ENCODE data around the gene CTNNA3.
"Not testable (repeated sequence)": the region's sequence is repeated elsewhere in the genome, so short reads cannot be mapped to it uniquely, and the experiment has no call there.

CTNNA3 gene

GRCh38 chr10:66350622-66351399 is 1345.2 kb downstream of the CTNNA3 start:
- no peak for DNase-seq

- DNase-seq = no peak
These were observed 1346.3 kb downstream of the CTNNA3 start for GRCh38 chr10:66349726-66350125.

GRCh38 chr10:66349076-66349475 is 1346.9 kb downstream of the CTNNA3 start:
- no peak for DNase-seq

DNA sequence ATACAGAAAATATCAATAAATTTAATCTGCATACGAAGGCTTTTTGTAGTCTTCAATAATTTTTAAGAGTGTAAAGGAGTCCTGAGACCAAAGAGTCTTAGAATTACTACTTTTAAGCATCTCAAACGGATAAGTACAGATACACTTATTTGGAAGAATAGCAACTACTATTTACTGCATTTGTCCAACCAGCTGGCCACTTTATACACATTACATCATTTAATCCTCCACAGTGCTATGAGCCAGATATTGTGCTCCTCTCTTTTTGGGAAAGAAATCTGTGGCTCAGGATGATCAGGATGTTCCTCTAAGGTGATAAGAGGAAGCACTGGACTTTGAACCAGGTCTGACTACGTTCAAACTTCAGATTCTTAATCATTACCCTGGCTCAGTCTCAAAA is 1358.8 kb downstream of the CTNNA3 start:
- no peak for DNase-seq

DNA sequence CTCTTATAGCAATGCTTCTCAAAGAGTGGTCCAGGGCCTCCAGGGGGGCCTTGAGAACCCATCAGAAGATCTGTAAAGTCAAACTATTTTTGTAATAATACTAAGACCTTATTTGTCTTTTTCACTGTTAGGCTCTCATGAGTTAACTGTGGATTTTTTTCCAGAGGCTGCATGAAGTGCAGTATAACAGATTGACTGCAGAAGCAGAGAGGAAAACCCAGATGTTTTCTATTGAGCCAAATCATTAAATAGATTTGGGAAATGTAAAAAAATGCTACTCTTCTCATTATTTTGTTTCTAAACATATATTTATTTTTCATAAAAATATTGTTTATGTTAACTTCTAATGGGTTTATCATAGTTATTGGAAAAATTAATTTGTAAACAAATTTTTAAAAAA is 1359.2 kb downstream of the CTNNA3 start:
- no peak for DNase-seq

DNA sequence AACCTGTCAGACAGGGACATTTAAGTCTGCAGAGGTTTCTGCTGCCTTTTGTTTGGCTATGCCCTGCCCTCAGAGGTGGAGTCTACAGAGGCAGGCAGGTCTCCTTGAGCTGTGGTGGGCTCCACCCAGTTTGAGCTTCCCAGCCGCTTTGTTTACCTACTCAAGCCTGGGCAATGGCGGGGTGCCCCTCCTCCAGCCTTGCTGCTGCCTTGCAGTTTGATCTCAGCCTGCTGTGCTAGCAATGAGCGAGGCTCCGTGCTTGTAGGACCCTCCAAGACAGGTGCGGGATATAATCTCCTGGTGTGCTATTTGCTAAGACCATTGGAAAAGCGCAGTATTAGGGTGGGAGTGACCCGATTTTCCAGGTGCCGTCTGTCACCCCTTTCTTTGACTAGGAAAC is 1360.2 kb downstream of the CTNNA3 start:
- DNase-seq = not testable (repeated sequence)

DNA sequence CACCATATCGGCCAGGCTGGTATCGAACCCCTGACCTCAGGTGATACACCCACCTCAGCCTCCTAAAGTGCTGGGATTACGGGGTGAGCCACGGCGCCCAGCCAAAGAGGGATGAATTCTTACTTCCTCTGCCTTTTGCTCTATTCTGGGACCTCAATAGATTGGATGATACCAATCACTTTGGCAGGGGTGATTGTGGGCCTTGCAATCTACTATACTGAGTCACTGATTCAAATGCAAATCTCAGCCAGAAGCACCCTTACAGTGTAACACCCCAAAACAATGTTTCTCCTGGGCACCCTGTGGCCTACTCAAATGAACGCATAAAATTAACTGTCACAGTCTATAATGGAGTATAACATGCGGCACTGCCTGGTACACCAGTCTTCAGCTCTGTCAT is 1366.8 kb downstream of the CTNNA3 start:
- no peak for DNase-seq

DNA sequence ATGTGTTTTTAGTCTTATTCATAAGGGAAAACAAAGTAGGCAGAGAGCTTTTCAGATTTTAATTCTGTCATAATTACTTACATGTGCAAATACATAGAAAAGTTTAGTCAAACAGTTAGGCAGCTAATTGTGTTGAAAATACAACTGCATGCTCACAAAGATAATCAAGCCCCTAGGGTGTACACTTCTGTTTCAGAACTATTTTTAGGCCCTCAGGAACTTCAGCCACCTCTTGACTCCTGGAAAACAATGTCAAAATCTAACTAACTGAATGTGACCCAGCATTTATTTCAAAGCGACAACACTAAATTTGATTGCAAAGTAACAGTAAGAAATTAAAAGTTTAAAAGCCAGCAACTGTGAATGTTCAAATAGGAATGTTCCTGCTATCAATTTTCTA is 1369.1 kb downstream of the CTNNA3 start:
- no peak for DNase-seq

DNA sequence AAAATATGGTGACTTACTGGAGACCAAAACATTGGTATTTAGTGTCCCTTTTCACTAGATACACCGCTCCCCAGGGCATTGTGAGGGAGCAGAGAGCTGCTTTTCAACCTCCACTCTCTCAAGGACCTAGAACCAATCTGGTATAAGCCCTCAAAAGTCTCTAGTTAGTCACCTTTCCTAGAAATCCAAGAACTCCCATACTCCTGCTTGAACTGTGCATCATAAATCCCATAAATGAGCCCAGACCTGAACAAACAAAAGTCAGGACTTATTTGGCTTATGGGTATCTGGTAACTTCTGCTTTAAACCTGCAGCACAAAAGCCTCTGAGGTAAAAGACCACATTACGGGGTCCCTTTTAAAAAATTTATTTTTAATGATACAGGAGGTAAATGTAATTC is 1373.2 kb downstream of the CTNNA3 start:
- DNase-seq = no peak

GRCh38 chr10:66321723-66322665 is 1374.0 kb downstream of the CTNNA3 start:
- DNase-seq = no peak

GRCh38 chr10:66318761-66319160 is 1377.2 kb downstream of the CTNNA3 start:
- DNase-seq = no peak

GRCh38 chr10:66307826-66308225 is 1388.2 kb downstream of the CTNNA3 start:
- no peak for DNase-seq

GRCh38 chr10:66301078-66301477 is 1394.9 kb downstream of the CTNNA3 start:
- DNase-seq = no peak

GRCh38 chr10:66295602-66296001 is 1400.4 kb downstream of the CTNNA3 start:
- no peak for DNase-seq

- no peak for DNase-seq
These were observed 1401.5 kb downstream of the CTNNA3 start for GRCh38 chr10:66294538-66294937.

DNA sequence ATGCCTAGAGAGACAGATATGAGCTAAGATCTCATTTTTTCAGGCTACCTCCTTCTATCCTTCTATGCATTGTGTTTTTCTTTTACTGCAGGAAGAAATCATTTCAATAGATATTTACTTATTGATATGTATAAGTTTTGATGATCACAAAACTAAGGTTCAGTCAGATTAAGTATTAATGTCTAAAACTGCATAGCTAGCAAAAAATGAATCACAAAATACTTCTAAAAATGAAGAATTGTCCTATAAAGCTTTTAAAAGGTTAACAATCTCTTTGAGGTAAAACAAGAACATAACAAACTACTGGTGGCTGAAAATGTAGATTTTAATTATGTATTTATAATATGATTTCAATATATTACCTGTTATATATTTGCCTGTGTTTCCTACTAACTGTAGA is 1403.1 kb downstream of the CTNNA3 start:
- no peak for DNase-seq

GRCh38 chr10:66292456-66292855 is 1403.5 kb downstream of the CTNNA3 start:
- no peak for DNase-seq

DNA sequence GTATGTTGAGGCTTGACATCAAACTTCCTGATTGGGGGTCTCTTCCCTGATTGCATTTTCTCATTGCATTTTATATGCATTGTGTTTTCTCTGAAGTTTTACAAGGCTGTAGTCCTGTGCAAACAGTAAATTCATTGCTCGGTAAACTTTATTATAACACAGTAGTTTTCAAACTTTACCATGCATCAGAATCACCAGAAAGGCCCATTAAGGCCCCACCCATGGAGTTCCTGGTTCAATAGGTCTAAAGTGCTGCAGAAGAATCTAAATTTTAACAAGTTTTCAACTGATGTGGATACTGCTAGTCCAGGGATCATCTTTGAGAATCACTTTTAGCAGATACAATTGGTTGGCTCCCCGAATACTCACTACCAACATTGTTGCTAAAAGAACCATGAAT is 1404.9 kb downstream of the CTNNA3 start:
- DNase-seq = no peak

- no peak for DNase-seq
These were observed 1411.4 kb downstream of the CTNNA3 start for GRCh38 chr10:66284621-66285020.

- DNase-seq = no peak
These were observed 1412.0 kb downstream of the CTNNA3 start for GRCh38 chr10:66283874-66284464.

DNA sequence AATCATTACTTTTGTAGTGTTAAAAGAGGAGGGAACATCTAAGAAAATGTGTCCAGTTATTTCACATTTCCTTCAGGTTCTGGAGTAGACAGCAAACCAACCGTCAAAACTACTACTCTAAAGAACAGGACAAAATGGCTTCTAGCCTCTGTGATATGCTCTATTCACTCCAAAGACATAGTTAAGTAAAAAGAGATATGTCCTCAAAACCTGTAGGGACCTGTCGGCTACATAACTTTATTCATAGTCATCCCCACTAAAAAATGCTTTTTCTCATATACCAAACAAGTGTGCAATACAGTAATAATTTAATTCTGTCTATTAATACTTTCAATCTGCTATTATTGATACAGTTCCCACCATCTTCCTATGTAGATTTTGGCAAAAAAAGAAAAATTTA is 1412.9 kb downstream of the CTNNA3 start:
- DNase-seq = no peak

DNA sequence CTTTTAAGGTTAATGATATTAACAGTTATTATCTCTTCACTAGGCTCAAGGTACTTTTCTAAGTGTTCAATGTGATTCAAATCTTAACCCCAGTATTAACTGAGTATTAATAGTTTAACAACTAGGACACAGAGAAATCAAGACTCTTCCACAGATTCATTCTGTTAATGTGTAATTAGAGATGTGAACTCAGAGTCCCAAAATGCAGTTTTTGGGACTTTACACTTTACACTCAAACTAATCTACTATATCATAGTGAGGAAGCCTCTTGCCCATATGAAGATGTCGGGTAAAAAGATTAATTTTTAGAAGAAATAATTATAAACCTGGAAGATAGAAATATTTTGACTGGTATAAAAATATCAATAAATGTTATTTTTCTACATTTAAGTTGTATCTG is 1414.7 kb downstream of the CTNNA3 start:
- no peak for DNase-seq

DNA sequence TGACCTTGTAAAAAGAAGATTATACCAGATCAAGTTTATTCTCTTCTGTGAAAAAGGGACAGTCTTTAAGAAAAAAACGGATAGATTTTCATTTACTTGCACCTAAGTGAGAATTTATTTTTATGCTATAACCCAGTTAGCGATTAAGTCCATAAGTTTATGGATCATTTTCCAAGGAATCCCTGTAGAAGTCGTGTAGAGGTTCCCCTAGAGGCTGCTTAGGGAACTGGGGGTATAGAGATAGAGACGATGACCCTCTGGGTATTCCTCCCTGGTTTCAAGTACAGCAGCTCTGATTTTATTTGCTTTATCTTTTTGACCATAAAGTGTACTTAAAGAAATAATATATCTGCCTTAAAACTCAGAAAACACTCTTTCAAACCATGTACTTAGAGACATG is 1418.5 kb downstream of the CTNNA3 start:
- no peak for DNase-seq
